ENCODE results near the gene PADI3.

- TF ChIP-seq GATA3 (IDR thresholded peaks at IDR 0.05; ENCODE audit: low read depth, low read length): no peak
- no peak for TF ChIP-seq GATA2 (IDR thresholded peaks at IDR 0.05; ENCODE audit: low read depth, low read length)
These were observed 44.1 kb upstream of the PADI3 start, which contains the start of gene PADI1 for GRCh38 chr1:17204546-17205440.

Data from SH-SY5Y (cell line).